Brain microvascular endothelial cell (primary cell): Measurements from ENCODE around the gene ZNF598.

Experiments used
- DNase-seq: peaks from one replicate; pipeline ENCODE4 v3.0.0-alpha.2; 2020
- H3K27ac ChIP-seq: fragments of 250-450 bp; sonication (Bioruptor Pico); 2 replicates; pipeline ENCODE4 v1.5.1; 2020; ENCODE audit warnings: mild to moderate bottlenecking, moderate library complexity
- H3K27me3 ChIP-seq: fragments of 250-450 bp; sonication (Bioruptor Pico); replicated peaks from 2 replicates; pipeline ENCODE4 v1.5.1; 2020; ENCODE audit warnings: mild to moderate bottlenecking
- H3K36me3 ChIP-seq: fragments of 250-450 bp; sonication (Bioruptor Pico); replicated peaks from 2 replicates; pipeline ENCODE4 v1.5.1; 2020; ENCODE audit warnings: mild to moderate bottlenecking
- H3K4me3 ChIP-seq: 2 replicates; pipeline ENCODE4 v1.5.1; 2011; ENCODE audit warnings: low read depth, mild to moderate bottlenecking, control low read depth, low read length, moderate library complexity
- in situ Hi-C: cut with HindIII; loops from 2 replicates; pipeline ENCODE4 v1.10.0; 2017; ENCODE audit warnings: low sequenced_read_pairs, low pct_ligation_motif_present
- TF ChIP-seq, protein P1 (sequence below): IDR thresholded peaks from 2 replicates; pipeline ENCODE4 v1.5.1; 2011; ENCODE audit warnings: low read depth, mild to moderate bottlenecking, moderate library complexity, low read length, control low read depth, inconsistent platforms; ENCODE audit errors: missing control alignments

ZNF598 gene

DNA sequence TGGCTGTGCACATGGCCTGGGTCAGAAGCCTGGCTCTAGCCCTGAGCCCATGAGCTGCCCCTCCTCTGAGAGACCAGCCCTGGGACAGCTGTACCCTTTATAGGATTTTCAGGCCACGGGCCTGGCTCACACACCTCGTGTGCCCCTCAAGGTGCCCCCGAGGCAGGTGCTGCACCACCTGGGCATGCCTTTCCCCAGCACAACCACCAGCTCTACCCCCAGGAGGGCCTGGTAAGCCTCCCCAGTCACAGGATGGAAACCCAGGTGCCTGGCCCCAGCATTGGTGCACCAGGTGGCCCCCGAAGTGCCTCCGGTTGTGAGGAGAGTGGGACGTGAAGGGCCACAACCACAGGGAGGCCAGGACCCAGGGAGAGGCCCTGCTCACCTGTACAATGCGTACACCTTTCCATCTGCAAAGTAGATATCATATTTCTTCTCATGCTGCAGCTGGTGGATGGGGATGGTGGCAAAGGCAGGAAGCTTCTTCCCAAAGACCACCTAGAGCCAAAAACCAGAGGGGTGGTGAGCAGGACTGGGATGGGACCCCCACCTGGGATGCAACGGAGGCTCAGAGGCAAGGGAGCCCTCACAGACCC is 6.3 kb downstream of the ZNF598 start:
- Histone ChIP-seq H3K27ac (no peak overlapping the region), H3K36me3 (peaks cover 52% of the 10 kb centered on the region), H3K27me3 (no peaks in the 10 kb centered on the region), H3K4me3 (no peak overlapping the region)
- DNase-seq = no peak
- TF ChIP-seq, protein P1, sequence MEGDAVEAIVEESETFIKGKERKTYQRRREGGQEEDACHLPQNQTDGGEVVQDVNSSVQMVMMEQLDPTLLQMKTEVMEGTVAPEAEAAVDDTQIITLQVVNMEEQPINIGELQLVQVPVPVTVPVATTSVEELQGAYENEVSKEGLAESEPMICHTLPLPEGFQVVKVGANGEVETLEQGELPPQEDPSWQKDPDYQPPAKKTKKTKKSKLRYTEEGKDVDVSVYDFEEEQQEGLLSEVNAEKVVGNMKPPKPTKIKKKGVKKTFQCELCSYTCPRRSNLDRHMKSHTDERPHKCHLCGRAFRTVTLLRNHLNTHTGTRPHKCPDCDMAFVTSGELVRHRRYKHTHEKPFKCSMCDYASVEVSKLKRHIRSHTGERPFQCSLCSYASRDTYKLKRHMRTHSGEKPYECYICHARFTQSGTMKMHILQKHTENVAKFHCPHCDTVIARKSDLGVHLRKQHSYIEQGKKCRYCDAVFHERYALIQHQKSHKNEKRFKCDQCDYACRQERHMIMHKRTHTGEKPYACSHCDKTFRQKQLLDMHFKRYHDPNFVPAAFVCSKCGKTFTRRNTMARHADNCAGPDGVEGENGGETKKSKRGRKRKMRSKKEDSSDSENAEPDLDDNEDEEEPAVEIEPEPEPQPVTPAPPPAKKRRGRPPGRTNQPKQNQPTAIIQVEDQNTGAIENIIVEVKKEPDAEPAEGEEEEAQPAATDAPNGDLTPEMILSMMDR = no peak
- in situ Hi-C loops = no loop called here

DNA sequence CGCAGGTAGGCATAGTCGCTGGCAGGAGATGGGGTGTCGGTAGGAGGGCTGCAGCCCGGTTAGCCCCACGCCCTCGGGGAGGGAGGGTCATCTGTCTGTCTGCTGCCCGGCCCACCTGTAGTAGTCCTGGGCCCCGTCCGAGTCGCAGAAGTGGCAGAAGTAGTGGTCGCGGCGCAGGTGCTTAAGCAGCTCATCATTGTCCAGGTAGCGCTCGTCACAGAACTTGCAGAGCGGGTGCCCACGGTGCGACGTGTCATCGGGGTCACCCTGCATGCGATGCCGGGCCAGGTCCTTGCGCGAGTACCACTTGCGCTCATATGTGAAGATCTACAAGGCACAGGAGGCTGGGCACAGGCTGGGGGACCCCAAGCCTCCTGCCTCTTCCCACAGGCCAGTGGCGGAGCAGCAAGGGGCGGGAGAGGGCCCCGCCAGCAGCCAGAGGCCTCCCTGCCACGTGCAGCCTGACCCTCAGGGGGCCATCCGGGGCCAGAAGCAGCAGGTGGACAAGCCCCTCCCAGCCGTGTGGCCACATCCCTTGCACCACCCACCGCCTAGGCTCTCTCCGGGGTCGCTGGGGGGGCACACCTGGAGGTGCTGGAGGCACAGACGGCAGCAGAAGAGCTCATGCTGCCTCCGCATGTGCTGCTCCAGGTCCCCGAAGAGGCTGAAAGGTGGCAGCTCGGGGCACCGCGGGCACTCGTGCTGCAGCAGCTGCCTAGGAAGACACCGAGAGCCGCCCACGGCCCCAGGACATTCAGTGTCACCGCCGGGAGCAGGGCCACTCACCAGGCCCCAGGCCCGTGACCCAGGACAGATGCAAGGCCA is 7.0 kb downstream of the ZNF598 start:
- in situ Hi-C loops = no loop called here

DNA sequence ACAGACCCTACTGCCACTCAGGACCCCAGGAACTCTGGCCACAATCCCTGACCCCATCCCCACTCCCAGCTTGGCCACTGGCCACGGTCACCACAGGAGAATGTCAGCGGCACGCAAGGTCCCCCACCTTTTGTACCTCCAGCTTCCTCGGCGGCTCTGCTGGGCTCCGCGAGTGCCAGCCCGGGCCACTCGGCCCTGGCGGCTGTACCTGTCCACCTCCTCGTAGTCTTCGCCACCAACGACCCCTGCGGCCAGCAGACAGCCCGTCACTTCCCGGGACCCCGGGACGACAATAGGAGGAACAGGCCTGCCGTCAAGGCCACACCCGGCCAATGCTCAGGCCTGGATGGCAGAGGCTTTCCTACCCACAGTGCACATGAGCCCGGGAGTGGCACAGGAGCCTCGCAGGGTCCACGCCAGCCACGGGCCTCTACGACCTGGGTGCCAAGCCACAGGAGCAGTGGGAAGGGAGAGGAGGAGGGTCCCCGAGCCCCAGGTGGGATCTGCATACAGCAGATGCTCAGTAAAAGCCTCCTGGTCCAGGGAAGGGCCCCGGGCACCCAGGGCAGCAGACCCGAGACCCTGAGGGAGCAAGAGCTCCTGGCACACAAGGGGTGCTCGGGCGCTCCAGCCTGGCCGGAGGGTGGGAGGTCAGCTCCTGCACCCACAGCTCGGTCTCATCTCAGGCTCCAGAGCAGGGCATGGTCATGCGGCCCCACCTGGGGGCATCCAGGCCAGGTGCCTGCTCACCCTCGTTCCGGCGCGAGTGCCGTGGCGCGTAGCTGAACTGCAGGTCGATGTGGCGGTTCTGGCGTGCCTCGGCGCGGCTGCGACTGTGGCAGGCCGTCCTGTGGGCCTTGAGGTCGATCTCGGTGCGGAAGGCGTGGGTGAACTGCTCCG is 7.9 kb downstream of the ZNF598 start:
- Histone ChIP-seq H3K27me3 (no peaks in the 10 kb centered on the region), H3K27ac (no peak overlapping the region), H3K4me3 (no peak overlapping the region), H3K36me3 (peaks cover 66% of the 10 kb centered on the region)
- TF ChIP-seq, protein P1 = no peak
- no peak for DNase-seq
- in situ Hi-C loops = no loop called here

More for the DNA sequence above, 7.0 kb downstream of the ZNF598 start:
- Histone ChIP-seq H3K27me3 (no peaks in the 10 kb centered on the region), H3K4me3 (no peak overlapping the region), H3K36me3 (peaks cover 58% of the 10 kb centered on the region), H3K27ac (no peak overlapping the region)
- TF ChIP-seq, protein P1 = no peak
- DNase-seq = no peak

DNA sequence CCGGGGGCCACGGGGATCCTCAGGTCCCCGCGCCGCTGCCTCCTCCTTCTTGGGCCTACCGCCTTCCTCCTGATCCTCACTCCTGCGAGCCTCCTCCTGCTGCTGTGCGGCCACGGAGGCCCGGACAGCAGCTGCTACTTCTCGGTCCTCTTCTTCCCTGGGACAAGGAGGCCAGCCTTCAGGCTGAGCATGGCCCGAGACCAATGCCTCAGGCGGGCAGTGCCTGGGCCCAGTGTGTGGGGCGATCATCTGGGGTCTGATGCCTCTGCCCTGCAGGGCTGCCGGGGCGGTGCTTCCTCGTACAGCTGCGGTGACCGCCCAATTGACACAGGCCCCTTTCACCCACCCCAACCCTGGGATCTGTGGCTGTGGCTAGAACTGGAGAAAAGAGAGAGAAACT is 8.6 kb downstream of the ZNF598 start:
- TF ChIP-seq, protein P1 = no peak
- no peaks in the 10 kb centered on the region for H3K27me3 ChIP-seq
- no peak for DNase-seq
- in situ Hi-C loops = no loop called here
- H3K4me3 ChIP-seq = no peak overlapping the region
- peaks cover 69% of the 10 kb centered on the region for H3K36me3 ChIP-seq
- no peak overlapping the region for H3K27ac ChIP-seq

DNA sequence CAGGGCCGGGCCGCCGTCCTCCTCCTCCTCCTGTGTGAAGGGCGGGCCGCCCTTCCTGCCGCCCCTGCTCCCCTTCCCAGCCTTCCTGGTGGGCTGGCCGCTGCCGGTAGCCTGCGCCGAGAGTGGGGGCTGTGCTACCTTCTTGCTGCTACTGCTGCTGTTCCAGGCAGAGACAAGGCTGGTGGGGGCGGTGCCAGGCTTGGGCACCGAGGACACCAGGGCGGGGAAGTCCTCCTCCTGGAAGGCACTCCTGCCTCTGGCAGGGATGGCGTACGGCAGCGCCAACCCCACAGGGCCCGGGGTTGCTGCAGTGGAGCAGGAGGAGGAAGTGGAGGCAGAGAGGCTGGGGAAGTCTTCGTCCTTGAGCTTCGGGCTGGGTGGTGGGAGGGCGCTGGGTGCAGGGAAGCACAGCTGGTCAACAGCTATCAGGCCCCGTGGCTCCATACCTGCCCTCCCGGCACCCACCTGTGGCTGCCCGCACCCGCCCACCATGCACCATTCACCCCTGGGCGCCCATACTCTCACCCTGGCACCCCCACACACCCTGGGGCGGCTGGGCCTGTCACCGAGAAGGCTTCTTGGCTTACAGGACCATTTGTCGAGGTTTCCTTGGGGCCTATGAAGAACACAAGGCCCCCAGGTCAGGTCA is 9.6 kb downstream of the ZNF598 start:
- Histone ChIP-seq H3K27ac (no peak overlapping the region), H3K36me3 (peaks cover 69% of the 10 kb centered on the region), H3K4me3 (no peak overlapping the region), H3K27me3 (no peaks in the 10 kb centered on the region)
- TF ChIP-seq, protein P1 = no peak
- DNase-seq = no peak
- in situ Hi-C loops = no loop called here
